Measurements from ENCODE around the gene CYP2C8. TPM values are rescaled to one million over a fixed set of nuclear protein-coding genes. Genes with fewer than 3 reads are reported as not detected.
"Not testable (repeated sequence)": the region's sequence is repeated elsewhere in the genome, so short reads cannot be mapped to it uniquely, and the experiment has no call there.

Gene CYP2C8
- total RNA-seq (1 to 10 TPM in 1 of 7 donors, under 1 TPM in 5, not detected in 1; 0.23 to 4.3 (median 0.49) TPM), polyA plus RNA-seq (under 1 TPM; 0.12 to 0.80 TPM)
- long read RNA-seq, donor 1: 0 reads
- long read RNA-seq, donor 2: 0 reads
- long read RNA-seq, donor 3: 0 reads

DNA sequence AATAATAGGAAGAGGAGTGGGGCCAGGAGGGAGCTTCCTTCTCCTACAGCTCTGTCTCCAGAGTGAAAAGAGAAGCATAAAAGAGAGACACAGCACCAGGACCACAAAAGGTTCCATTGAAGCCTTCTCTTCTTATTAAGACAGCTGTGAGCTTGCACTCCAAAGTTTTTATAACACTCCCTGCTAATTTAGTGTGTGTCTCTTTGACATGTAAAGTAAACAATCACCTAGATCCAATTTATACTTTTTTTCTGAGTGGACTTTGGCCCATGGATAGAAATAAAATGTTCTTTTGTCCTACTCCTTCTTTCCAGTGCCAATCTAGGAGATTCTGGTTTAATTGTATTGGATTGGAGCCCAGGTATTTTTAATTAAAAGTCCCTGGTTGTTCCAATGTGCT, at the start of gene CYP2C8:
Gene CYP2C8, minus strand, starts transcription at position 212 of the 400 bp plus-strand sequence. Its CDS starts 95 bp downstream, at position 117.
- Histone ChIP-seq H3K4me1 (ENCODE audit: insufficient read depth) (no peaks in the 10 kb centered on the region), H3K9me3 (no peaks in the 10 kb centered on the region), H3K36me3 (no peaks in the 10 kb centered on the region), H3K27ac (no peak within 1 kb of the TSS), H3K4me3 (no peak within 1 kb of the TSS), H3K27me3 (no peaks in the 10 kb centered on the region)
- TF ChIP-seq CTCF (IDR thresholded peaks at IDR 0.05): no peak
- no peak for TF ChIP-seq EP300 (IDR thresholded peaks at IDR 0.05)
- TF ChIP-seq POLR2A (IDR thresholded peaks at IDR 0.05): no peak
- intact Hi-C loops (cut with DNase I): no loop called here
- DNase-seq: no peak

- intact Hi-C loops (cut with DNase I): no loop called here
- no peaks in the 10 kb centered on the region for H3K4me1 ChIP-seq (ENCODE audit: insufficient read depth)
- 46 to 90% (median 59%) methylated on average over 2 of the region's 2 CpGs for WGBS, 3 donors
- no peak for DNase-seq
- no peaks in the 10 kb centered on the region for H3K27me3 ChIP-seq
- no peaks in the 10 kb centered on the region for H3K36me3 ChIP-seq
- no peak overlapping the region for H3K27ac ChIP-seq
- no peak overlapping the region for H3K4me3 ChIP-seq
- TF ChIP-seq EP300 (IDR thresholded peaks at IDR 0.05) (no peak), CTCF (IDR thresholded peaks at IDR 0.05) (no peak), POLR2A (IDR thresholded peaks at IDR 0.05) (no peak)
- H3K9me3 ChIP-seq: no peaks in the 10 kb centered on the region
These were observed 47.6 kb upstream of the CYP2C8 start for GRCh38 chr10:95116869-95117269.

- H3K36me3 ChIP-seq; DNase-seq; H3K4me1 ChIP-seq (ENCODE audit: insufficient read depth); H3K27me3 ChIP-seq; H3K9me3 ChIP-seq; H3K27ac ChIP-seq; intact Hi-C loops (cut with DNase I); H3K4me3 ChIP-seq: not testable (repeated sequence)
- 65 to 75% (median 74%) methylated on average over 6 of the region's 6 CpGs for WGBS, 3 donors
These were observed 41.5 kb upstream of the CYP2C8 start for GRCh38 chr10:95110823-95111222.

DNA sequence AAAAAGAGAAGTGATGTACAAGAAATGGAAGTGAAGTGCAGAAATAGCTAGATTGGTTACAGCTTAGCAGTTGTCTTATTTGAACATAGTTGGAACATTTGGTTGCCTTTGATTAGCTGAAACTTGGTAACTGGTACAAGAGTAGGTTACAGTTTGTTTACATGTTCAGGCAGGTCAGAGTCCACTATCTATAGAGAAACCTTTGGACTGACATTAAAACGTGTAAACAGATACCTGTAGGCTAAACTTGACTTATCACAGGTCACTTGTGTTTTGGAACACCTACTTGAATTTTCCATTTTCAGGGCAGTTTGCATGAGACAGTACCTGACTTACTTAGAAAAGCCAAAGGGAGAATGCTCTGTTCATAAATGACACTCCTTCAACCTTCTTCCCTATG, 28.5 kb upstream of the CYP2C8 start:
- H3K27ac ChIP-seq: no peak overlapping the region
- no peaks in the 10 kb centered on the region for H3K4me1 ChIP-seq (ENCODE audit: insufficient read depth)
- 34 to 56% (median 41%) methylated on average over 1 of the region's 1 CpG for WGBS, 3 donors
- no peak overlapping the region for H3K4me3 ChIP-seq
- no peaks in the 10 kb centered on the region for H3K9me3 ChIP-seq
- intact Hi-C loops (cut with DNase I): no loop called here
- no peak for DNase-seq
- H3K27me3 ChIP-seq: no peaks in the 10 kb centered on the region
- H3K36me3 ChIP-seq: no peaks in the 10 kb centered on the region
- TF ChIP-seq CTCF (IDR thresholded peaks at IDR 0.05) (no peak), POLR2A (IDR thresholded peaks at IDR 0.05) (no peak), EP300 (IDR thresholded peaks at IDR 0.05) (no peak)

DNA sequence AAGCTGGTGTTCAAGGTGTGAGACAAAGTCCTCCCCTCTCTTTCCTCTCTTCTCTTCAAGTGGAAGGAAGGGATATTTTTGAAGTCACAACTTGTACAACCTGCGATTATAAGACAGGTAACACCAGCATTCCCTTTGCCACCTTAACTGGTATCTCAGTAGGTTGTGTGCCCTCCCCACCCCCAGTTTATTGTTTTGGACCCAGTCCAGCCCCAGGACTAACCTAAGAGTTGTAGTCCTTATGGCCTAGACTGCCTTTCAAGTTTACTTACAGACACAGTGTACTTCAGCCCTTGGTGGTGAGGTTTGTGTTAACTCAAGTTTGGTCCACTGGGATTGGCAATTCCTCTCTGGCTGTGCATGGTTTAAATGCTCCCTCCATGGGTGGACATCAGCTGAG, 26.8 kb upstream of the CYP2C8 start:
- intact Hi-C loops (cut with DNase I): no loop called here
- H3K4me1 ChIP-seq (ENCODE audit: insufficient read depth): no peaks in the 10 kb centered on the region
- no peaks in the 10 kb centered on the region for H3K36me3 ChIP-seq
- no peaks in the 10 kb centered on the region for H3K9me3 ChIP-seq
- H3K4me3 ChIP-seq: no peak overlapping the region
- H3K27me3 ChIP-seq: no peaks in the 10 kb centered on the region
- no peak for TF ChIP-seq POLR2A (IDR thresholded peaks at IDR 0.05)
- no peak for DNase-seq
- WGBS, 3 donors: 73 to 93% (median 92%) methylated on average over 1 of the region's 1 CpG
- H3K27ac ChIP-seq: no peak overlapping the region

- H3K36me3 ChIP-seq; H3K4me3 ChIP-seq; H3K9me3 ChIP-seq; intact Hi-C loops (cut with DNase I); H3K27me3 ChIP-seq; DNase-seq; H3K4me1 ChIP-seq (ENCODE audit: insufficient read depth); H3K27ac ChIP-seq: not testable (repeated sequence)
- WGBS, 3 donors: 83 to 92% (median 87%) methylated on average over 2 to 5 of the region's 5 CpGs
These were observed 10.3 kb upstream of the CYP2C8 start for GRCh38 chr10:95079626-95080025.

Data from ovary (tissue), 10 donors.